GM18873 (cell line): Measurements from ENCODE around the gene KAZN.

Source experiments
- ATAC-seq: cut with Tn5 transposase; IDR thresholded peaks from one replicate; pipeline ENCODE4 v1.9.1; 2021; ENCODE audit warnings: mild to moderate bottlenecking, moderate library complexity, moderate number of reproducible peaks; ENCODE audit not compliant: unreplicated experiment, low FRiP score

Gene KAZN

GRCh38 chr1:14759843-14760242 is 161.4 kb downstream of the KAZN start:
- ATAC-seq: no peak

- no peak for ATAC-seq
Observed at GRCh38 chr1:14760780-14761179, 162.3 kb downstream of the KAZN start.

DNA sequence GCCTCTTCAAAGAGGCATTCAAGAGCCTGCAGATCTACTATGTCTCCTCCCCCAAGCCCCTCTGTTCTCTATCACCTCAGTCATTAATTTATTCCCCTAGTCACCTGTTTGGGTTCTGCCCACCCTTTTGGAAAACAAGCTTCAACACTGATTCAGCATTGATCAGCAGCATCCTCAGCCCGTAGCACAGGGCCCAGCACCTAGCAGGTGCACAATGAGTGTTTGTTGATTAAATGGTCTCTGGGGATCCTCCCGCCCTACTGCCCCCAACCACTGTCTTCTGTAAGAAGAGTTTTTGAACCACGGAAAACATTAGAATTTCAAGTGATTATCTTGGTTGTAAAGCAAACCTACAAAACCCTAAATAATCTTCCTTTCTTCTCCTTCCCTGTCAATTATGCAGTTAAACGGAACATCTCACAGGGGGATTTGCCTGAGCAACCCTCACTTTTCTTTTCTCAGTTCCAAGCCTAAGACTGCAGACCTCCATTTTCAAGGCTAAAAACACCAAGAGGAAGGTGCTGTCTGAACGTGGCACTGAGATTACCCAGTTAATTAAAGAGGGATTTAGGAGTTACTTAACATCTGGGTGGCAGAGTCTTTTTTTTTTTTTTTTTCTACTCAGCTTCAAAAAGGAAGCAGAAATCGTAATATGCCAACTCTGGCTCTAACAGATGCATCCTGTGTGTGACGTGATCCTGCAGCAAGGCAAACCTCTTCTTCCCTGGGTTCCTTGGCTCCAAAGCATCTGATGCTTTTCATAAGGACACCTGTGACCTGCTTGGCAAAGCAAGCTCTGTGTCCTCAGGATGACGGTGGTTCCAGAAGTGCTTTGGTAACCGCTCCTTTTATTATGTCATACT is 163.0 kb downstream of the KAZN start:
- no peak for ATAC-seq

- no peak for ATAC-seq
Observed at GRCh38 chr1:14763977-14764376, 165.5 kb downstream of the KAZN start.

DNA sequence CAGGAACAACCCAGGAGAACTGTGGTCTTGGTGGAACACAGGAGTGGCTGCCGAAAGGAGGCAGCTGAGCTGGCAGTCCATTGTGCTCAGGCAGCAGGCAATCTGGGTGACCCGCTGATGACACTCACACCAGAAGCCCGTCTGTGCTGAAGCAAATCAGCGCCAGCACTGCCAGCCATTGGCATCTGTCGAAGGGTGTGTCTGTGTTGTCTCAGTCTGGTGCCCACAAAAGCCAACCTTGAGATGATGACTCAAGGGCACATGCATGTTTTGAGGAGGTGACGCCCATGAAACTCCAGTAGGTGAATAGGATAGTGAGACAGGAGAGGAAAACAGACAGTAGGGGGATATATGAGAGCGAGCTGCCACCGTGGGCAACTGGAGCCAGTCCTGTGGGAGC is 167.3 kb downstream of the KAZN start:
- ATAC-seq: no peak

DNA sequence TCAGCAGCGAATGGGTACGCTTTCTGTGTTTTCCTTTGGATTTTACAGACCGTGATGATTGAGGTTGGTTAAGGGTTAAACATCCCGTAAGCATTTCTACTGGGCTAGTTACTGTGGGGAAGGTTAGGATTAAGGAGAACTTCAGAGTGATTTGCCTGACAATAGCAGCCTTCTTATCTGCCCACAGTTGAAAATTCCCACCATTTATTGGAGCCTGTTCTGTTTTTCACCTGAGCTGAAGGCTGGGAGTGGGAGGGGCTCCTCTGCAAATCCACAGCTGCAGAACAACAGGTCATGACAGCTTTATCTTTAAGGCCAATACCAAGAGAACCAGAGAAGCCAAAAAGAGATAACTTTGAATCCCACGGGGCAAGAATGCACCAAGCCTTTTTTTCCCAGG is 168.6 kb downstream of the KAZN start:
- ATAC-seq: no peak

DNA sequence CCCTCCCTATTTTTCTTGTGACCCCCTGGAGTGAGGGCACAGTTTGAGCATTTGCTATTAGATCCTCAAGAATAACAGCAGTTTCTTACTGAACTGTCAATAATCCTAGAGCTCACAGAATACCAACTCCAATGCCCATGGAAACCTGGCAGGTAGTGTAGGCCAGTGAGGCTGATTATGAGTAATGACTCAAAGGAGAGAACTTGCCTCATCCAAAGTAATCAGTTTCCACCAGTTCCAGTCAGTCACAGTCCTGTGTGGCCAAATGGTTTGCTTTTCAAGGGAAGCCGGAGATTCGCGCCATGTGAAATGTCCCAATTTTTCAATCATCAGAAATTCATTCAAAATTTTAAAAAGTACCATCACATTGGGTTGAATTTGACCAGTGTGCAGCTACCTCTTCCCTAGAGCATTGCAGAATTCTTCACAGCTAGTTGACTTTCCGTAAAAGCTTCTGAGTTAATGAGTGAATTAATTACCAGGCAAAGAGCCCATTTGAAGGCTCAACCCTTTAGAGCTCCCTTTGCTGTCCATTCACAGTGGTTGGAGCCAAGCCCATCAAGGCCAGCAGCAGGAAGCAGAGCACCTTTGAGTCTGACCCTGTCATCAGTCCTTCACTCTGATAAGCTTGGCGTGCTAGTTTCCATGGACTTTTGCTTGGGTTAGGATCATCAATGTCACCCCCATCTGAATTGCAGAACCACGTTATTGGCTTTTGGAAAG is 170.3 kb downstream of the KAZN start:
- ATAC-seq: no peak

DNA sequence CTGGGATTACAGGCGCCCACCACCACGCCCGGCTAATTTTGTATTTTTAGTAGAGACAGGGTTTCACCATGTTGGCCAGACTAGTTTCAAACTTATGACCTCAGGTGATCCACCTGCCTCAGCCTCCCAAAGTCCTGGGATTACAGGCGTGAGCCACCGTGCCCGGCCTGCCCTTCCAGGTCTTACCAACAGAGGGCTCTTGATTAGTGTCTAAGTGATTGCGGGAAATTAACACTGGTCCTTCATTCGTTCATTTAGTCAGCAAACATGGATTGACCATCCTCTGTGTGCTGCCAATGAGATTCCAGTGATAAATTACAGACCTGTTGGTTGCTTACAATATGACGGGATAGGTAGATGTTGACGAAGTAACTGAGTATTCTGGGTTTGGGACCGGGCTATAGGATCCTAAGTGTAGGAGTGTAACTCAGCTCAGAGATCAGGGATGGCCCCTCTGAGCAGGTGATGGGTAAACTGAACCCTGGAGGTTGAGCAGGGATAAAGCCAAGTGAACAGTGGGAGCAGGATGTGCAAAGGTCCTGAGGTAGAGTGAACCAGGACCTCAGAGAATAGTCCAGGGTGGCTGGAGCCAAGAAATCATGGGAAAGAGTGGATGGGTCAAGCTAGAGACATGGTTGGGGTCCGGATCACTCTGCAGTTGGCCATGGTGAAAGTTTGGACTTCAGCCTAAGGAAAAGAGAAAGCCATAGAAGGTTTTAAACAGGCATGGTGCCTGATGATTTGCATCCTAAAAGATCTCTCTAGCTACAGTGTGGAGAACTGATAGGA is 171.2 kb downstream of the KAZN start:
- no peak for ATAC-seq

GRCh38 chr1:14773396-14774025 is 175.0 kb downstream of the KAZN start:
- no peak for ATAC-seq

DNA sequence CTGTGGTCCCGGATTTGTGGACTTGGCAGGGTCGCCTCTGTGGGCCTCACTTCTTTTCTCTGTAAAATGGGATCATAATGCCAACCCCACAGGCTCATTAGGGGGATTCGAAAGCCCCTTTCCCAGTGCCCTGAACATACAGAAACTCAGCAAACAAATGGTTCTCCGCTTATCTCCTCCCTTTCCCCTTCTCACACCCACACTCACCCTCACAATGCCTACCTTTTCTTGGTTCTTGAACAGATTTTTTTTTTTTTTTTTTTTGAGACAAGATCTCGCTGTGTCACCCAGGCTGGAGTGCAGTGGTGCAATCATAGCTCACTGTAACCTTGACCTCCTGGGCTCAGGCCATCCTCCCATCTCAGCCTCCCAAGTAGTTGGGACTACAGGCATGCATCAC is 175.7 kb downstream of the KAZN start:
- no peak for ATAC-seq

GRCh38 chr1:14774988-14775387 is 176.5 kb downstream of the KAZN start:
- ATAC-seq: no peak

- ATAC-seq: no peak
Observed at GRCh38 chr1:14775434-14775833, 176.9 kb downstream of the KAZN start.

- ATAC-seq: no peak
Observed at GRCh38 chr1:14777516-14778506, 179.3 kb downstream of the KAZN start.

GRCh38 chr1:14778541-14778897 is 180.0 kb downstream of the KAZN start:
- ATAC-seq: no peak

- ATAC-seq: no peak
Observed at GRCh38 chr1:14778898-14779865, 180.7 kb downstream of the KAZN start.

- ATAC-seq: no peak
Observed at GRCh38 chr1:14780271-14780670, 181.8 kb downstream of the KAZN start.

DNA sequence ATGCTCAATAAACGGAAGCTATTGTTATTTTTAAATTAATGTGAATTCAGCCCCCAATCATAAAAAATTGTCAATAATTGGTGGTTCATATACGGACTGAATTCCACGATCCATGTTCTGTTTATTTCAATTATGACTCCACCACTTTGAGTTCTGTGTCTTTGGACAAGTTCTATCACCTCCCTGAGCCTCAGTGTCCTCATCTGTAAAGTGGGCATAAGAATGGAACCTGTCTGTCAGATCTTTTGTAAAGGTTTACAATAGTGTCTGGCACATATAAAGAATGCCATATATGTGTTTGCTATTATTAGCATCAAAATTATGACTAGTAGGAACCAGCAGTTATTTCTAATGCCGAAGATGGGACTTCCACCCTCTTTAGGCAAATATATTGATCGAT is 183.3 kb downstream of the KAZN start:
- no peak for ATAC-seq
